SU-DHL-6 (cell line): ENCODE data around the gene IGSF5.

ENCODE experiments used
- EZH2phosphoT487 ChIP-seq: fragments of 200-600 bp; sonication (generic), shearing (Covaris generic); conservative IDR thresholded peaks from 2 replicates; pipeline ENCODE4 v1.6.1; 2018; ENCODE audit warnings: mild to moderate bottlenecking, antibody characterized with exemption, low read length, moderate library complexity, mixed read lengths
- TF ChIP-seq, protein P1 (sequence below): fragments of 200-600 bp; sonication (generic); IDR thresholded peaks from one replicate; pipeline ENCODE4 v1.5.1; 2017; ENCODE audit warnings: antibody characterized with exemption, mild to moderate bottlenecking, low read length, moderate library complexity; ENCODE audit not compliant: insufficient read depth, poor library complexity, severe bottlenecking

DNA sequence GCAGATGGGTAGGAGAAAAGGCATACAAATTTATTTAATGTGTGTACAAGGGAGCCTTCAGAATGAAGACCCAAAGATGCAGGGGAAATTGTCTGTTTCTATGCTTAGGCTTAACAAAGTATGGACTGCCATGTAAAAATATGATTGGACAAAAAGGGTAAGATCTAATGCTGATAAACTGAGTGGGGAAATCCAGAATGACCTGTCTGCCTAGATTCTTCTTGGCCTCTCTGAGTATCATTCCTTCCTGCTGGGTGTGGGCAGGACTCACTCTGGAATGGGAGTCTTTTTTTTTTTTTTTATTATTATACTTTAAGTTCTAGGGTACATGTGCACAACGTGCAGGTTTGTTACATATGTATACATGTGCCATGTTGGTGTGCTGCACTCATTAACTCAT is 61.0 kb downstream of the IGSF5 start:
- TF ChIP-seq, protein P1, sequence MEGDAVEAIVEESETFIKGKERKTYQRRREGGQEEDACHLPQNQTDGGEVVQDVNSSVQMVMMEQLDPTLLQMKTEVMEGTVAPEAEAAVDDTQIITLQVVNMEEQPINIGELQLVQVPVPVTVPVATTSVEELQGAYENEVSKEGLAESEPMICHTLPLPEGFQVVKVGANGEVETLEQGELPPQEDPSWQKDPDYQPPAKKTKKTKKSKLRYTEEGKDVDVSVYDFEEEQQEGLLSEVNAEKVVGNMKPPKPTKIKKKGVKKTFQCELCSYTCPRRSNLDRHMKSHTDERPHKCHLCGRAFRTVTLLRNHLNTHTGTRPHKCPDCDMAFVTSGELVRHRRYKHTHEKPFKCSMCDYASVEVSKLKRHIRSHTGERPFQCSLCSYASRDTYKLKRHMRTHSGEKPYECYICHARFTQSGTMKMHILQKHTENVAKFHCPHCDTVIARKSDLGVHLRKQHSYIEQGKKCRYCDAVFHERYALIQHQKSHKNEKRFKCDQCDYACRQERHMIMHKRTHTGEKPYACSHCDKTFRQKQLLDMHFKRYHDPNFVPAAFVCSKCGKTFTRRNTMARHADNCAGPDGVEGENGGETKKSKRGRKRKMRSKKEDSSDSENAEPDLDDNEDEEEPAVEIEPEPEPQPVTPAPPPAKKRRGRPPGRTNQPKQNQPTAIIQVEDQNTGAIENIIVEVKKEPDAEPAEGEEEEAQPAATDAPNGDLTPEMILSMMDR, result no peak
- TF ChIP-seq EZH2phosphoT487, result no peak
